PC-3 (cell line): Measurements from ENCODE around the gene MAGEE2. TPM values are rescaled to one million over a fixed set of nuclear protein-coding genes. Genes with fewer than 3 reads are reported as not detected.
"Not testable (repeated sequence)": the region's sequence is repeated elsewhere in the genome, so short reads cannot be mapped to it uniquely, and the experiment has no call there.

Source experiments
- ATAC-seq: fragments of 200-7000 bp; cut with Tn5 transposase; 2 replicates; pipeline ENCODE4 v1.9.1; 2020; ENCODE audit warnings: mild to moderate bottlenecking, moderate library complexity
- BruUV-seq: library from RNA; stranded (reverse); fragments of 400-500 nt; replicated peaks from 2 replicates; lab custom pipeline; 2021; lab: Mats Ljungman, UMichigan
- CTCF ChIA-PET: fragments of 300-600 bp; sonication (Branson Sonifier 250); formaldehyde crosslinking; loops from one replicate; lab custom pipeline; 2022; ENCODE audit warnings: antibody characterized with exemption; lab: Charles Lee
- POLR2A ChIA-PET: fragments of 300-600 bp; sonication (Branson Sonifier 250); formaldehyde crosslinking; loops from one replicate; lab custom pipeline; 2022; ENCODE audit warnings: antibody characterized with exemption; ENCODE audit not compliant: unreplicated experiment; lab: Charles Lee
- DNase-seq: peaks from one replicate; pipeline ENCODE4 v3.0.0-alpha.2; 2015
- H2AFZ ChIP-seq: fragments of 300-600 bp; sonication (generic); 2 replicates; pipeline ENCODE4 v1.6.0; 2016; ENCODE audit warnings: antibody characterized with exemption, low read length
- H3F3A ChIP-seq: fragments of 300-600 bp; sonication (generic); one replicate; pipeline ENCODE4 v1.6.0; 2017; ENCODE audit warnings: antibody characterized with exemption, low read length, control low read depth, mild to moderate bottlenecking; ENCODE audit not compliant: unreplicated experiment
- H3K27ac ChIP-seq: fragments of 300-600 bp; sonication (generic); 2 replicates; pipeline ENCODE4 v1.5.1; 2016; ENCODE audit warnings: mild to moderate bottlenecking, low read length
- H3K27me3 ChIP-seq: fragments of 300-600 bp; sonication (generic); 2 replicates; pipeline ENCODE4 v1.6.1; 2016; ENCODE audit warnings: low read length, mixed read lengths
- H3K36me3 ChIP-seq: fragments of 300-600 bp; sonication (generic); 2 replicates; pipeline ENCODE4 v1.6.1; 2016; ENCODE audit warnings: low read depth, mixed run types, low read length, mixed read lengths
- H3K4me1 ChIP-seq: fragments of 300-600 bp; sonication (generic); 2 replicates; pipeline ENCODE4 v1.5.1; 2016; ENCODE audit warnings: low read length; ENCODE audit not compliant: insufficient read depth
- H3K4me2 ChIP-seq: fragments of 300-600 bp; sonication (generic); 2 replicates; pipeline ENCODE4 v1.6.0; 2016; ENCODE audit warnings: low read length
- H3K4me3 ChIP-seq: fragments of 300-600 bp; sonication (generic); 2 replicates; pipeline ENCODE4 v1.5.1; 2016; ENCODE audit warnings: mild to moderate bottlenecking, low read length, mixed read lengths
- H3K79me2 ChIP-seq: fragments of 300-600 bp; sonication (generic); 2 replicates; pipeline ENCODE4 v1.6.1; 2017; ENCODE audit warnings: low read length, mixed read lengths
- H3K9ac ChIP-seq: fragments of 300-600 bp; sonication (generic); 2 replicates; pipeline ENCODE4 v1.6.0; 2016; ENCODE audit warnings: mild to moderate bottlenecking, low read length
- H3K9me2 ChIP-seq: fragments of 300-600 bp; sonication (generic); replicated peaks from 2 replicates; pipeline ENCODE4 v1.6.1; 2016; ENCODE audit warnings: mixed run types, low read length, mixed read lengths
- H3K9me3 ChIP-seq: fragments of 300-600 bp; sonication (generic); 2 replicates; pipeline ENCODE4 v1.6.1; 2016; ENCODE audit warnings: low read length, mixed read lengths
- H4K20me1 ChIP-seq: fragments of 300-600 bp; sonication (generic); 2 replicates; pipeline ENCODE4 v1.6.1; 2016; ENCODE audit warnings: low read length, mixed read lengths
- EZH2 ChIP-seq: fragments of 300-600 bp; sonication (generic); IDR thresholded peaks from one replicate; pipeline ENCODE4 v1.6.1; 2017; ENCODE audit warnings: antibody characterized with exemption, mild to moderate bottlenecking, low read length; ENCODE audit not compliant: unreplicated experiment
- EZH2phosphoT487 ChIP-seq: fragments of 300-600 bp; sonication (generic); IDR thresholded peaks from 2 replicates; pipeline ENCODE4 v1.6.1; 2018; ENCODE audit warnings: mild to moderate bottlenecking, antibody characterized with exemption, low read length, borderline replicate concordance
- intact Hi-C: fragments of 100-400 bp; cut with micrococcal nuclease; formaldehyde crosslinking; loops from 2 replicates; pipeline ENCODE4 v1.9.0; 2023
- total RNA-seq: library from RNA; depleted of rRNA; stranded (reverse); fragments of >200 nt; gene quantifications from 2 replicates; pipeline ENCODE4 v1.2.3, GENCODE V29; 2014
- TF ChIP-seq, protein P1 (sequence below): fragments of 300-600 bp; sonication (generic); conservative IDR thresholded peaks from 2 replicates; pipeline ENCODE4 v1.5.1; 2017; ENCODE audit warnings: antibody characterized with exemption, low read depth, mild to moderate bottlenecking, low read length

The MAGEE2 gene
- total RNA-seq, 1 experiment from 2014 or later: not detected

DNA sequence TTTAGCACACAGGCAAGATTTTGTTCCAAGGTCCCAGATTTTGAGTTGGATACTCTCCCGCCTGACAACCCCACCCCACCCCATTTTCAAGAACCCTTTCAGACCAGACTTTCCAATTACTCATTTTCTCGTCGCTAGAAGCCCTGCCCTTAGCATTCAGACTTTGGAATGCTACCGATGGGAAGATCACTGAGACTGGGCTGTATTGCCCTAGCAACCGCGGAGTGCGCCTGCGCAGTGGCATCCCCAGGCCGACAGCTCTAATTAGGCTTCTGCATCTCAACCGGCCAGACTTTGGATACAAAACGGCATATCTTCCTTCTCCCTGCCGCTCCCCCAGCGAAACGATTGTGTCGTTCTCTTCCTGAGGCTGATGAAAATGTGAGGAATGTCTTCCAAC, 3.4 kb downstream of the MAGEE2 start:
- Histone ChIP-seq H3K4me1 (no peaks in the 10 kb centered on the region), H3K9me2 (no peaks in the 10 kb centered on the region), H3K9ac (no peak overlapping the region), H3K27ac (no peak overlapping the region), H4K20me1 (no peaks in the 10 kb centered on the region), H3K4me2 (no peak overlapping the region), H3K27me3 (no peaks in the 10 kb centered on the region), H2AFZ (no peak overlapping the region), H3K79me2 (no peaks in the 10 kb centered on the region), H3F3A (no peaks in the 10 kb centered on the region), H3K9me3 (no peaks in the 10 kb centered on the region), H3K36me3 (no peaks in the 10 kb centered on the region), H3K4me3 (no peak overlapping the region)
- ATAC-seq: no peak
- POLR2A ChIA-PET: no interaction called here
- BruUV-seq: no TSS peak
- CTCF ChIA-PET: no interaction called here
- intact Hi-C loops: no loop called here
- DNase-seq: no peak
- TF ChIP-seq EZH2 (no peak), EZH2phosphoT487 (no peak)
- TF ChIP-seq, protein P1, sequence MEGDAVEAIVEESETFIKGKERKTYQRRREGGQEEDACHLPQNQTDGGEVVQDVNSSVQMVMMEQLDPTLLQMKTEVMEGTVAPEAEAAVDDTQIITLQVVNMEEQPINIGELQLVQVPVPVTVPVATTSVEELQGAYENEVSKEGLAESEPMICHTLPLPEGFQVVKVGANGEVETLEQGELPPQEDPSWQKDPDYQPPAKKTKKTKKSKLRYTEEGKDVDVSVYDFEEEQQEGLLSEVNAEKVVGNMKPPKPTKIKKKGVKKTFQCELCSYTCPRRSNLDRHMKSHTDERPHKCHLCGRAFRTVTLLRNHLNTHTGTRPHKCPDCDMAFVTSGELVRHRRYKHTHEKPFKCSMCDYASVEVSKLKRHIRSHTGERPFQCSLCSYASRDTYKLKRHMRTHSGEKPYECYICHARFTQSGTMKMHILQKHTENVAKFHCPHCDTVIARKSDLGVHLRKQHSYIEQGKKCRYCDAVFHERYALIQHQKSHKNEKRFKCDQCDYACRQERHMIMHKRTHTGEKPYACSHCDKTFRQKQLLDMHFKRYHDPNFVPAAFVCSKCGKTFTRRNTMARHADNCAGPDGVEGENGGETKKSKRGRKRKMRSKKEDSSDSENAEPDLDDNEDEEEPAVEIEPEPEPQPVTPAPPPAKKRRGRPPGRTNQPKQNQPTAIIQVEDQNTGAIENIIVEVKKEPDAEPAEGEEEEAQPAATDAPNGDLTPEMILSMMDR: no peak

DNA sequence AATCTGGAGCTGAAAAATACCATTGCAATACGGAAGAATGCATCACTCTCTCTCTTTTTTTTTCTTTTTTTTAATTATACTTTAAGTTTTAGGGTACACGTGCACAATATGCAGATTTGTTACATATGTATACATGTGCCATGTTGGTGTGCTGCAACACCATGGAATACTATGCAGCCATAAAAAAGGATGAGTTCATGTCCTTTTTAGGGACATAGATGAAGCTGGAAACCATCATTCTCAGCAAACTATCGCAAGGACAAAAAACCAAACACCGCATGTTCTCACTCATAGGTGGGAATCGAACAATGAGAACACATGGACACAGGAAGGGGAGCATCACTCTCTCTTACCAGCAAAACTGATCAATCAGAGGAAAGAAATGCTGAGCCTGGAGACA, 17.0 kb downstream of the MAGEE2 start:
- H2AFZ ChIP-seq, BruUV-seq, ATAC-seq, intact Hi-C loops, CTCF ChIA-PET, H3K9me3 ChIP-seq, H3K4me1 ChIP-seq, H3K27ac ChIP-seq, H3K9ac ChIP-seq, H3K27me3 ChIP-seq, H3F3A ChIP-seq, H3K36me3 ChIP-seq, H3K4me3 ChIP-seq, H3K4me2 ChIP-seq, H3K9me2 ChIP-seq, DNase-seq, POLR2A ChIA-PET, H3K79me2 ChIP-seq, H4K20me1 ChIP-seq: not testable (repeated sequence)

DNA sequence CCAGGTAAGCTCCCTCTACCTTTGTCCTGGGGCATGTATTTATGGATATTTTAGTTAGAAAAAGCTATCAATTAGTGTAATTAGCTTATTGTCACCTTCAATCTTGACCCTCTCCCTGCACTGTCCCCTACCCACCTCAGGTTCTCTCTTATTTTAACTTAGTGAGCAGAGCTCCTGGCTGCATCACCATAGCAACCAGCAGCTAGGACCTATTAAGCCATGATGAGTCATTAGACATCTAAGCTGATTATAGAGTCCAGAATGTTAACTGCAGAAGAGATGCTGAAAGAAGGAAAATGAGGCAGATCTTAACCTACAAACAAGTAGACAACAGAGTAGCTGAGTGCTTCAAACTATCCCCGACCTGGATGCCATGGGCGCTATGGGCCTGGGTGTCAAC, 36.6 kb downstream of the MAGEE2 start:
- DNase-seq: no peak
- Histone ChIP-seq H3K9me3 (no peaks in the 10 kb centered on the region), H3K27me3 (no peaks in the 10 kb centered on the region), H3K4me3 (no peak overlapping the region), H3K9me2 (no peaks in the 10 kb centered on the region), H3K9ac (no peak overlapping the region), H3F3A (no peaks in the 10 kb centered on the region), H3K36me3 (no peaks in the 10 kb centered on the region), H3K79me2 (no peaks in the 10 kb centered on the region), H3K4me2 (no peak overlapping the region), H4K20me1 (no peaks in the 10 kb centered on the region), H3K4me1 (no peaks in the 10 kb centered on the region; the same call in 1 of the 2 replicates), H3K27ac (no peak overlapping the region), H2AFZ (no peak overlapping the region)
- intact Hi-C loops: no loop called here
- BruUV-seq: no TSS peak
- TF ChIP-seq, protein P1: no peak
- TF ChIP-seq EZH2 (no peak), EZH2phosphoT487 (no peak)
- ATAC-seq: no peak
- CTCF ChIA-PET: no interaction called here
- POLR2A ChIA-PET: no interaction called here
